IPS DF 19.7 (cell line): Measurements from ENCODE around the gene HAPSTR1.

ENCODE experiments used
- DNase-seq: peaks from one replicate; pipeline ENCODE4 v3.0.0-alpha.2; 2013; ENCODE audit warnings: low read depth, low spot score

Gene HAPSTR1

GRCh38 chr16:9096416-9096952, 5.0 kb downstream of the HAPSTR1 start:
- no peak for DNase-seq

GRCh38 chr16:9097266-9098219, 6.1 kb downstream of the HAPSTR1 start:
- DNase-seq = no peak

GRCh38 chr16:9098377-9099090, 7.1 kb downstream of the HAPSTR1 start:
- no peak for DNase-seq

- DNase-seq = no peak
Observed at GRCh38 chr16:9099131-9099625, 7.7 kb downstream of the HAPSTR1 start.

GRCh38 chr16:9102379-9102778, 10.9 kb downstream of the HAPSTR1 start:
- DNase-seq = no peak

GRCh38 chr16:9102943-9103342, 11.5 kb downstream of the HAPSTR1 start:
- no peak for DNase-seq

- no peak for DNase-seq
Observed at GRCh38 chr16:9103546-9103945, 12.1 kb downstream of the HAPSTR1 start.

- no peak for DNase-seq
Observed at GRCh38 chr16:9105189-9105588, 13.7 kb downstream of the HAPSTR1 start.

- DNase-seq = no peak
Observed at GRCh38 chr16:9107025-9107970, 15.9 kb downstream of the HAPSTR1 start.

- DNase-seq = no peak
Observed at GRCh38 chr16:9109255-9109654, 17.8 kb downstream of the HAPSTR1 start.

GRCh38 chr16:9112166-9112843, 20.9 kb downstream of the HAPSTR1 start:
- no peak for DNase-seq

- DNase-seq = no peak
Observed at GRCh38 chr16:9112844-9113186, 21.4 kb downstream of the HAPSTR1 start.

- no peak for DNase-seq
Observed at GRCh38 chr16:9113707-9114106, 22.3 kb downstream of the HAPSTR1 start.

- DNase-seq = no peak
Observed at GRCh38 chr16:9114112-9114511, 22.7 kb downstream of the HAPSTR1 start.

GRCh38 chr16:9114842-9115241, 23.4 kb downstream of the HAPSTR1 start:
- no peak for DNase-seq

- DNase-seq = no peak
Observed at GRCh38 chr16:9115277-9115676, 23.8 kb downstream of the HAPSTR1 start.

GRCh38 chr16:9116141-9116540, 24.7 kb downstream of the HAPSTR1 start:
- no peak for DNase-seq

- DNase-seq = no peak
Observed at GRCh38 chr16:9118170-9118569, 26.7 kb downstream of the HAPSTR1 start.

GRCh38 chr16:9119795-9120194, 28.4 kb downstream of the HAPSTR1 start:
- DNase-seq = no peak

- DNase-seq = no peak
Observed at GRCh38 chr16:9122342-9122741, 30.9 kb downstream of the HAPSTR1 start.

- no peak for DNase-seq
Observed at GRCh38 chr16:9122969-9123368, 31.5 kb downstream of the HAPSTR1 start.
